Measurements from ENCODE around the gene ARHGAP19.
"Not testable (repeated sequence)": the region's sequence is repeated elsewhere in the genome, so short reads cannot be mapped to it uniquely, and the experiment has no call there.

The ARHGAP19 gene

GRCh38 chr10:97279121-97279815, 13.2 kb downstream of the ARHGAP19 start:
- no peak for DNase-seq

GRCh38 chr10:97278491-97278989, 13.9 kb downstream of the ARHGAP19 start:
- DNase-seq: peak; percentile 55

GRCh38 chr10:97277551-97277950, 14.9 kb downstream of the ARHGAP19 start:
- no peak for DNase-seq

GRCh38 chr10:97274828-97275227, 17.6 kb downstream of the ARHGAP19 start:
- no peak for DNase-seq

GRCh38 chr10:97273700-97274099, 18.7 kb downstream of the ARHGAP19 start:
- no peak for DNase-seq

GRCh38 chr10:97270523-97271154, 21.8 kb downstream of the ARHGAP19 start:
- DNase-seq: no peak

GRCh38 chr10:97267671-97268070, 24.8 kb downstream of the ARHGAP19 start:
- DNase-seq: no peak

- DNase-seq: not testable (repeated sequence)
These were observed 27.3 kb downstream of the ARHGAP19 start for GRCh38 chr10:97265095-97265494.

GRCh38 chr10:97263971-97264370, 28.5 kb downstream of the ARHGAP19 start:
- DNase-seq: no peak

- DNase-seq: no peak
These were observed 30.8 kb downstream of the ARHGAP19 start for GRCh38 chr10:97261656-97262055.

- DNase-seq: no peak
These were observed 31.3 kb downstream of the ARHGAP19 start for GRCh38 chr10:97261183-97261582.

- no peak for DNase-seq
These were observed 33.3 kb downstream of the ARHGAP19 start for GRCh38 chr10:97259119-97259518.

- DNase-seq: no peak
These were observed 36.1 kb downstream of the ARHGAP19 start for GRCh38 chr10:97256356-97256755.

GRCh38 chr10:97255512-97256293, 36.7 kb downstream of the ARHGAP19 start:
- DNase-seq: no peak

GRCh38 chr10:97254694-97255093, 37.7 kb downstream of the ARHGAP19 start:
- no peak for DNase-seq

GRCh38 chr10:97250952-97251351, 41.5 kb downstream of the ARHGAP19 start:
- DNase-seq: no peak

- DNase-seq: no peak
These were observed 48.6 kb downstream of the ARHGAP19 start for GRCh38 chr10:97243836-97244235.

- DNase-seq: no peak
These were observed 53.6 kb downstream of the ARHGAP19 start for GRCh38 chr10:97238855-97239254.

- DNase-seq: no peak
These were observed 57.1 kb downstream of the ARHGAP19 start for GRCh38 chr10:97235353-97235752.

GRCh38 chr10:97234400-97234799, 58.0 kb downstream of the ARHGAP19 start:
- peak; percentile 18 for DNase-seq

- DNase-seq: no peak
These were observed 62.3 kb downstream of the ARHGAP19 start for GRCh38 chr10:97230146-97230545.

GRCh38 chr10:97229322-97230015, 63.0 kb downstream of the ARHGAP19 start:
- DNase-seq: no peak

- DNase-seq: no peak
These were observed 63.7 kb downstream of the ARHGAP19 start for GRCh38 chr10:97228775-97229157.

Data from CD4-positive, alpha-beta T cell treated with Interleukin-12 subunit alpha and Interleukin-12 subunit beta, for 1 hour (primary cell).